NCI-H146 (cell line): Measurements from ENCODE around the gene CYBA.
A peak's percentile ranks its signal among the peaks of the same experiment; 100 is the strongest.
"Not testable (repeated sequence)": the region's sequence is repeated elsewhere in the genome, so short reads cannot be mapped to it uniquely, and the experiment has no call there.

ENCODE experiments used
- DNase-seq: peaks from one replicate; lab custom pipeline; 2025; lab: John Stamatoyannopoulos, UW

The CYBA gene

DNA sequence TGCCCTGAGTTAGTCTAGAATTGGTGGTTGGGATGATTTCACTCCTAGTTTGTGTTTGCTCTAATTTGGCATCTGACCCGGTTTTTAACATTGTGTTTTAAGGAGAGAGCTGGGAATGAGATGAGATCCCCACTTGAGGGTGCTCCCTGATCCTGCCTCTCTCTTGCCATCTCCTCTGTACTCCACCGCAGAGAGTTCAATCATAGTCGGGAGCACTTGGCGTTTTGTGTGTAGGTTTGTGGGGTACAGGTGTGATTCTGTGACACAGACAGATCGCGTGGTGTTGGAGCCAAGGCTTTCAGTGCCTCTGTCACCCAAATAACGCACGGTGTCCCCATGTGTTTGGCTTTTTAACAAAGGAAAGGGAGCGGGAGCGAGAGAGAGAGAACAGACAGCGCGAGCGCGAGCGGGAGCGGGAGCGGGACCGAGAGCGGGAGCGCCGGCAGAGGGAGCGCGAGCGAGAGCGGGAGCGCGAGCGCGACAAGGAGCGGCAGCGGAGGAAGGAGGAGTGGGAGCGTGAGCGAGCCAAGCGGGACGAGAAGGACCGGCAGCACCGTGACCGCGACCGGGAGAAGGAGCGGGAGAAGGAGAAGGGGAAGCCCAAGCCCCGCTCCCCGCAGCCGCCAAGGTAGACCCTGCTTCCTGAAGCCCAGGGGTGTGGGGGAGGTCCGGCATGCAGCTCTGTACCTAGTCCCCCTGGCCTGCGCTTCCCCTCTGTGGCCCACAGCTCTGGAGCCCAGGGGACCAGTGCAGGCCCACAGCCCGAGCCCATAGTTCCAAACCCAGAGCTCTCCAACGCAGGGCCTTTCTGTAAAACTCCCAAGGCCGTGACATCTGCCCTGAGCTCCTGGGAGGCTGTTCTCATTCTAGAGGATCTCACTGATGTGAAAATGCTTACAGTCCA lies 39.7 kb downstream of the CYBA start:
- no peak for DNase-seq

DNA sequence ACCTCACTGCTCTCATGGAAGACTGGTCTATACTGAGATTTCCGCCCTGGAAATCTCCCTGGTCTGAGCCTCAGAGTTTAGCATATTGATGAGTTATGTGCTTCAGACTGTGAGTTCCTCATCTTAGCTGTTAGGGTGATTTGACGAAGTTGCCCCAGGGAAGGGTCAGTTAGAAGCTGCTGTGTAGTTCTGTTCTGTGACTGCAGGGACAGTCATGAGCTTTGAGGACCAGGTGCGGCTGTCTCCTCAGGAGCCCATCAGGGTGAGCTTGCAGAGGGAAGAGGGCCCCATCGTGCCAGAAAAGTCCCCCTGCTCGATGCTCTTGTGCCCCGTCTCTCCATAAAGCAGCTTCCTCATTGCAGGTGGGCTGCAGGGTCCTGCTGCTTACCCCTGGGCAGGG lies 40.8 kb downstream of the CYBA start:
- no peak for DNase-seq

DNA sequence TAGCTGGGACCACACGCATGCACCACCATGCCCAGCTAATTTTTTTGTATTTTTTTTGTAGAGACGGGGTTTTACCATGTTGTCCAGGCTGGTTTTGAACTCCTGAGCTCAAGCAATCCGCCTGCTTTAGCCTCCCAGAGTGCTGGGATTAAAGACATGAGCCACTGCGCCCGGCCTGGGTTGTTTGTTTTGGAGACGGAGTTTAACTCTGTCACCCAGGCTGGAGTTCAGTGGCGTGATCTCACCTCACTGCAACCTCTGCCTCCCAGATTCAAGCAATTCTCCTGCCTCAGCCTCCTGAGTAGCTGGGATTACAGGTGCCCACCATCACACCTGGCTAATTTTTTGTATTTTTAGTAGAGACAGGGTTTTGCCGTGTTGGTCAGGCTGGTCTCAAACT lies 41.4 kb downstream of the CYBA start:
- DNase-seq = not testable (repeated sequence)

DNA sequence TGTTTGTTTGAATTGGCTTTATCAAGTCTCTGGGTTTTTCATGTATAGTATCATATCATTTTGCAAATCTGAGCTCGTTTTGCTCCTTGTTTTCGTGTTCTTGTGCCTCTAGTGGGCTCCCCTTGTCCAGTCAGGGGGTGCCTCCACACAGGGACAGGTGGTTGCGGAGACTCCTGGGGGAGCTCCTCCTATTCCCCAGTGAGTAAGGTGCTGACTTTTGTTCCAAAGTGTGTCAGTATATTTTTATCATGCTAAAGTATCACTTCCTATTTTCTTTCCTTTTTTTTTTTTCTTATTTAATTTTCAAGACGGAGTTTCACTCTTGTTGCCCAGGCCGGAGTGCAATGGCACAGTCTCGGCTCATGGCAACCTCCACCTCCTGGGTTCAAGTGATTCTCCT lies 42.8 kb downstream of the CYBA start:
- no peak for DNase-seq

DNA sequence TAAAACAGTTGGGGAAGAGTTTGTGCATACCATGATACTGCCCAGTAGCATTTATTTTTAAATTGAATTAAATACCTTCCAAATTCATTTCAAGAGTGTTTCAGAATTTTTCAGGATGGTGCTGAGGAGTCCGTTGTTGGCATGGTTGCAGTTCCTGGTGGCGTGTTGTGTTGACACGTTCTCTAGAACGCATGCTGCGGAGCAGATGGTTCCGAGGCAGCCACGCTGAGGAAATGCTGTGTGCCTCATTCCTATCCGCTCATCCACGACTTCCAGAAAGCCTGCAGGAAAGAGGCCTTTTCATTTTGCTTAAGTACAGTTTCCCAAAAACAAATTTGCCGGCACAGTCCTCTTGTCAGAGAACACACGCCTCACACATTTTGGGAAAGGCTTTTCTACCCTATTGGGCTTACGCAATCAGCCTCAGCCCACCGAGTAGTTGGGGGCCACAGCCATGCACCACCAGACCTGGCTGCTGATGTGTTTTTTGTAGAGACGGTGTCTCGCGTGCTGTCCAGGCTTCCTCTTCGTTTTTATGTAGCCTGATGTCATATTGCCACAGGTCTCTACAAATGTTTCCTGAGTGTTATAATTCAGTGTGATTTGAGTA lies 44.6 kb downstream of the CYBA start:
- no peak for DNase-seq

DNA sequence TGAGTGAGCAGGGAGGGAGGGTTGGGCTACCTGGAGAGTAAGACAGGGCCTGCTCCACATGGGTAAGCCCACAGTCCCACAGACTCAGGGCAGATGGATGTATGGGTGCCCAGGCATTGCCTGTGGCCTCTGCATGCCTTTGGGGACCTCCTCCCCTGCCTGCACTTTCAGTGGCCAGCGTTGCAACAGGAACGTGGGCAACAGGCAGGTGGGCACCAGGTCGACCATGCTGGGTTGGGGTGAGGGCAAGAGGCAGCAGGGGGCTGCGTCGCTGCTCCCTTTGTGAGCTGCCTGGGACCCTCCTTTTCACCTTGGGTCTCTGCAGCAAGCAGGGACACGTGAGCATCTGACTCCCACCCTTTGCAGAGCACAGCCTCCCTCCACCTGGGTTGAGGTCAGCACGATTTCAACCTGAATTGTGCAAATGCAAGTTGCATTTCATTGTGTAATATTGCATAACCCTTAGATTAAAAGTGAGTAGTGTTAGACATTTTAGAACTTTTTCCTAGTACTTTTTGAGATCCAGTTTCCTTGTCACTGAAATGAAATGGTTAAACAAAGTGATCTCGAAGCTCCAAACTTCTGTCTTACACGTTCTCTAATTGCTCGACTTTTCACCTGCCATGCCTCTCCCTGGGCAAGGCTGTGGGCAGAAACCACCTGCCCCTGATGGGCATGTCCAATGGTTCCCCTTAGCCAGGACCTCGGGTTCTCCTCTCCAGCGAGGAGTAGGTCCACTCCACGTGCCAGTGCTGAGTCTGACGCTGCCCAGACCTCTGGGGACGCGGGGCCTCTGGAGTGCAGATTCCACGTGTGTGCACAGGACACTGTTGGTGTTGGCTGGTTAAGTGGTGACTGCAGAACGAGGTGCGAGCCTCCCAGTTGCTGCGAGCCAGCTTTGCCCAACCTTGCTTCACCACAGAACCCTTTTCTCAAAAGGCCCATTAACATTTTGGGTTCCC lies 45.4 kb downstream of the CYBA start:
- no peak for DNase-seq

DNA sequence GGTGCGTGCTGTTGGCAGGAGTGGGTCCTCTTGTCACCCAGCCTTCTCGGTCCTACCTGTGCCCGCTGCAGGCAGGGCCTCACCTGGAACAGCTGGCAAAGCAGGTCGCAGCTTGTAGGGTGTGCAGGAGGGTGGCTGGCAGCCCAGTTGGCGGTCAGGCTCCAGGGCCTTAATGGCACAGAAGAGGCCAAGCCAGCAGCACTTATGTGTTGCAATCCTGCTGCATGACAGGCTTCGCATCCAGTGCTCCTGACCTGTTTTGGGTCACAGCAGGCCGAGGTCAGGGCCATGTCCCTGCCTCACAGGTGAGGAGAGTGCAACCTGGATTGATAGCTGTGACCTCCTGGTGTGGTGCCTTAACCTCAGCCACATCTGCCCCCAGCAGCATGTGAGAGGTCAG lies 48.8 kb downstream of the CYBA start:
- DNase-seq = no peak

DNA sequence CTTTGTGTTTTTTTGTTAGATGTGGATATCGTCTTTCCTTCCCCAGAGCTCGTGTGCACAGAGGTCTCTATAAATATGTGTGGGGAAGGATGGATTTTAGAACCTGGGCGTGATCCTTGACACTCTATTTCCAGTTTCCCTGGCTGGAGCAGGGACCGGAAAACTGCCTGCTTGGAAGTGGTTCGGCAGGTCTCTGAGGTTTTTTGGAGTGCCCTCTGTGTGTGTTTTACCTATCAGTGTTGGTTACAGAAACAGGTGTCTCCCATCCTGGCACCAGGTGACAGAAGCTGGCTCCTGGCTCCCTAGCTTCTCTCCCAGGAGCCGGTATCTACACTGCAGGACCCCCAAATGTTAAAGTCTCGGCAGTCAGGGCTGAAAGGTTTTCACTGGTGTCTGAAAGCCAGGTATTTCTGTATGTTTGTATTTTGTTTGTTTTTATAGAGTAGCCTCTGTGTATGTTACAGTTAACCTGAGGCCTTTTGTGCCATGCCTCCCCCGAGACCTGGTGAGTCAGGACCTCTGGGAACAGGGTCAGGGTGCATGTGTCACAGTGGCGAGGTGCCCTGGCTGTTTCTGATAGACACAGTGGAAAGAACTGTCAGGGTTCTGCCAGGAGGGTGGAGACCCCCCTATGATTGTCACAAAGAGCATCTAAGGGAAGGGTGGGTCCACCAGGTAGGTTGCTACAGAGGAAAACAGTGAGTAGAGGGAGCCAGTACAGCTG lies 49.4 kb downstream of the CYBA start:
- no peak for DNase-seq

DNA sequence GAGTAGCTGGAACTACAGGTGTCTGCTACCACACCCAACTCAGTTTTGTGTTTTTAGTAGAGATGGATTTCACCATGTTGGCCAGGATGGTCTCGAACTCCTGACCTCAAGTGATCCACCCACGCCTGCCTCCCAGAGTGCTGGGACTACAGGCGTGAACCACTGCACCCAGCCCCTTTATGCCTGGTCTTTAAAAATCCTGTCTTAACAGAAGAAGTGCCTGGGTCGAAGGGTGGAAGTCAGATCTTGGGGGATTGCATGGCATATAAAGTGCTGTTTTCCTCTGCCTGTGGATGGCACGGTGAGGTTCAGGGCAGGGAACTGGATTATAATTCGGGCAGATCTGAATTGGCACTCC lies 50.3 kb downstream of the CYBA start:
- no peak for DNase-seq

DNA sequence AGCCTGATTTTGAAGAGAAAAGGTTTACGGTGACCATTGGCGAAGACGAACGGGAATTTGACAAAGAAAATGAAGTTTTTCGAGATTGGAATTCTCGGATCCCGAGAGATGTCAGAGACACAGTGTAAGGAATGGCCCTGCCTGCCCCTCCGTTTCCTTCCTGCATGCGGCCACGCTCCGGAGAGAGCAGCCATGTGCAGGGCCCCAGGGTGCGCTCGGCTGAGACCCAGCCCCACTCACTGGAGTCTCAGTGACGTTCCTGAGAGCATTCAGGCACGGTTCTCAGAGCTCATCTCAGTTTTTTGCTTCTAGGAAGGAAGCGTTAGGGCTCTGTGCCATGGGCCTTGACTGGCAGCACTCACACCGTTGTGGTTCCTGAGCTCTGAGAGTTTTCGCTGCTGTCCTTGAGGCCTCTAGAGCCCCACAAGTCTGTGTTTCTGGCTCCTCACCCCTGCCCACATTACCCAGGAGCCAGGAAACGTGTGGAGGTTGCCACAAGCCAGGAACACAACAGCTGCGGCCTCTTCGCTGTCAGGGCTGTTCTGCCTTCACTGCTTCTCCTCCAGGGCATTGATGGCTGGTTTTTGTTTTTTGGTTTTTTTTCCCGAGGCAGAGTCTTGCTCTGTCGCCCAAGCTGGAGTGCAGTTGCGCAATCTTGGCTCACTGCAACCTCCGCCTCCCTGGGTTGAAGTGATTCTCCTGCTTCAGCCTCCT lies 50.9 kb downstream of the CYBA start:
- no peak for DNase-seq

DNA sequence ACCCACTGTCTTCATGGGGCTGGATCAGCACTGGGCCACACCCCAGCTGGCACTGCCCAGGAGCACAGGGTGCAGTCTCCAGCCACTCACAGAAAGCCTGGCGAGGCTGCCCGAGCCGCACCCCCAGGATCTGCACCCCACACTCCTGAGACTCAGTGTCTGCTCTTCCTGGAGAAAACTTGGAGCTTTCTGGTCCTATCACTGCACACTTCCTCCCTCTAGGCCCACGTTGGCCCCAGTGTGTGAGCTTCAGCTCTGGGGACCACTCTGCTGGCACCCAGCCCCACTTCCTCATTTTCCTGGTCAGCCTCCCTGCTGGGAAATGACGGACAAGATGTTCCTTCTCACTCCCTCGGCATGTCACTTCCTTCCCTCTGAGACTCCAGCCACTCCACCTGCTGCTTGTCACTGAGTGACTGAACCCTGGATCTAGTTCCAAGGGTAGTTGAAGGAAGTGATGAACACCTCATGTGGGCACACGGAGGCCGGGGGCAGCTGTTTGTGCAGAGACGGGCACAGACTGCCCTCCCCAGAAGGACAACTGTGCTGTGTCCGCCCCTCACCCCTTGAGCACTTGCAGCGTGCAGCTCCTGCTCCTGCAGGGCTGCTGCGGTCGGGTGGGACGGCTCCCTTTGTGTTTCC lies 51.6 kb downstream of the CYBA start:
- no peak for DNase-seq

DNA sequence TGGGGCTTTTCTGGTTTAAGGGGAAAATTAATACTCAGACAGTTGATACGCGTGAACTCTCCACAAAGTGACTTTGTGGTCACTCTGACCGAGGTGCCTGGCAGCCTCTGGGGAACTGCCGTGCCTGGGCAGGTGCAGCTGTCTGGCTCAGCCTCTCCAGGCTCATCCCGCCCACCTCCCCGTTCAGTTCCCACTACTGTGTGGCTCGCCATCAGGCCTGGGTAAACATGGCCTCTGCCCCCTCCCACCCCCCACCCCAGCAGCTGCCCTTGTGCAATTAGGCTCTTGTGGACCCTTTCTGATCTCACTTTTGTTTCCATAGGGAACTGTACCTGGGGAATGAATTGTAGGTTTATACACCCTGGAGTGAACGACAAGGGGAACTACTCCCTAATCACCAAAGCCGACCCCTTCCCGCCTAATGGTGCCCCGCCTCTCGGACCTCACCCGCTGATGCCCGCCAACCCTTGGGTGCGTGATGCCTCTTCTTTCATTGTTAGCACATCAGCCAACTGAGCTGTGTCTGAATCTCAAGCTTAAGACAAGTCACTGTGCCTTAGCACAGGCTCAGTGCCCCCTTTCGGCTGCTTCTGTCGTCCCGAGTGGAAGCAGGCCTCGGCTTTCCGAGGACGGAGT lies 52.9 kb downstream of the CYBA start:
- peak; percentile 63 for DNase-seq

DNA sequence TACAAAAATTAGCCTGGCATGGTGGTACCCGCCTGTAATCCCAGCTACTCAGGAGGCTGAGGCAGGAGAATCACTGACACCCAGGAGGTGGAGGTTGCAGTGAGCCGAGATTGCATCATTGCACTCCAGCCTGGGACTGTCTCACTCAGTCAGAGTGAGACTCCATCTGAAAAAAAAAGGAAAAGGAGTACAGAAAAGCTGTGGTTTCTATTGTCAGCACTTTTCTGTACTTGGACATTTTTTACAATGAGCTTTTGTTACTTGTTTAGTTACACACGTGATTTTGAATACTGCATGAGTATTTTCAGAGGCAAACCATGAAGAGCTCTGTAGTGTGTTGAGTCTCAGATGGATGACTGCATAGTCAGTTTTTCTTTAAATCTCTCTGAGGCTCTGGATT lies 54.4 kb downstream of the CYBA start:
- no peak for DNase-seq

DNA sequence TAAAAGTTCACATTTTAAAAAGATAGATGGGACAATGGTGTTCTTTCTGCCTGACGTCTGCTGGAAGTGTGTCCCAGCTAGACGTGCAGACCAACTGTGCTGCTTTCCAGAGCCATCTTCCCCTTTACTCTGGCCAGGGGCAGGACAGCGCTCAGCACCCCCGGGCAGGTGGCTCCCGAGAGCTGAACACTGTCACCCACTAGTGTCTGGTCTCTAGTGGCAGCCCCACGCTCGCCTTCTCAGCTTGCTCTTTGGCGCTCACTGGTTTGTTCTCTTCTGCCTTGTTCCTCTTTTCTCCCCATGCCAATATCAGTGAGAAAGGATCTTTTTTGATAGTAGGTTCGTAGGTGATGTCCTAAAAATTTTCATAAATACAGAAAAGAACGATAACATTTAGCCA lies 54.9 kb downstream of the CYBA start:
- DNase-seq = no peak

DNA sequence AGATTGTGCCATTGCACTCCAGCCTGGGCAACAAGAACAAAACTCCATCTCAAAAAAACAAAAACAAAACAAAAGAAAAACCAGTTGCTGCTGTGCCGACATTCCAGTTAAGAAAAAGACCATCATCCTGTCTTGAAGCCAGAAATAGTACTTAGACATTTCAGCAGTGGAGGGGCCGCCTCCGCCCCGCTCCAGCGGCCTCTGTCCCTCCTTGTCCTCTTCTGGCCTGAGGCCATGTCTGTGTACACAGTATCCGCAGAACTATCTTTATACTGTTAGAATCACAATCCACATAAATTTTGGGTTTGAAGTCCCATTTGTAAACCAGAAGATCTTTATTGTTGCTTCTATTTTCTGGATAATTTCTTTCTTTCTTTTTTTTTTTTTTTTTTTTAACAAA lies 55.8 kb downstream of the CYBA start:
- DNase-seq = no peak

DNA sequence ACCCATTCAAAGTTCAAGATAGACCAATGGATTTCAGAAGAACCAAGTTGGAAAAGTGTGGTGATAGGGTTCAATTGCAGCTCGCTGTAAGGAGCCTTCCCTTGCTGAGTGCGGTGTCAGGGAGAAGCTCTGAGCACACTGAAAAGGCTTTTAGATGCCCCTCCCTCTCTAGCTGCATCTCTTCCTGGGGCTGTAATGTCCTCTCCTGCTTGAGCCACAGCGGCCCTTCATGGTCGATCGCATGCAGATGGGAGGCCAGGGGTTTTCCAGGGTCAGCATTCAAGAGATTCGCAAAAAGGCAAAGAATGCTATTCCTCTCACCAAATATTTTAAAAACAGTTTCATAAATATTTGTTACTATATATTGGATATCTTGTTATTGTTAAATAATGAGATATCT lies 56.9 kb downstream of the CYBA start:
- no peak for DNase-seq

DNA sequence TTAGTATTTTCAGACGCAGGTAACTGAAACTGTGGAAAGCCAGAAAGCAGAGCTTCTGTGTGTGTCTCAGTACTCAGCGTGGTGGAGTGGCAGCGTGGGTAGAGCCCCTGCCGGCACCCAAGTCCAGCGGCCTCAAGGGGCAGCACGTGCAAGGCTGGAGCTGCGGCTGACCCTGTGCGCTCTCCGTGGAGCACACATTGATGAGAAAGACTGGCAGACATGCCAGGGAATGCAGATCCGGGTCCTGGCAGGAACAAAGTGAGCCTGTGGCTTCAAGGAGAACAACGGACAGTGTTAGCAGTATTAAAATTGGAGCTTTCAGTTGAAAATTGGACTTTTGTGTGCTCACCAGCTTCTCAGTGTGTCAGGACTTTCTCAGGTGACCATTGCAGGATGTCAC lies 57.4 kb downstream of the CYBA start:
- DNase-seq = no peak
